SKM-1 treated with dmso at 0.1 percent for 144 hours (cell line): Measurements from ENCODE around the gene RPL10.

Source experiments
- DNase-seq: peaks from one replicate; lab custom pipeline; 2025; ENCODE audit not compliant: unreplicated experiment; lab: John Stamatoyannopoulos, UW

Gene RPL10

DNA sequence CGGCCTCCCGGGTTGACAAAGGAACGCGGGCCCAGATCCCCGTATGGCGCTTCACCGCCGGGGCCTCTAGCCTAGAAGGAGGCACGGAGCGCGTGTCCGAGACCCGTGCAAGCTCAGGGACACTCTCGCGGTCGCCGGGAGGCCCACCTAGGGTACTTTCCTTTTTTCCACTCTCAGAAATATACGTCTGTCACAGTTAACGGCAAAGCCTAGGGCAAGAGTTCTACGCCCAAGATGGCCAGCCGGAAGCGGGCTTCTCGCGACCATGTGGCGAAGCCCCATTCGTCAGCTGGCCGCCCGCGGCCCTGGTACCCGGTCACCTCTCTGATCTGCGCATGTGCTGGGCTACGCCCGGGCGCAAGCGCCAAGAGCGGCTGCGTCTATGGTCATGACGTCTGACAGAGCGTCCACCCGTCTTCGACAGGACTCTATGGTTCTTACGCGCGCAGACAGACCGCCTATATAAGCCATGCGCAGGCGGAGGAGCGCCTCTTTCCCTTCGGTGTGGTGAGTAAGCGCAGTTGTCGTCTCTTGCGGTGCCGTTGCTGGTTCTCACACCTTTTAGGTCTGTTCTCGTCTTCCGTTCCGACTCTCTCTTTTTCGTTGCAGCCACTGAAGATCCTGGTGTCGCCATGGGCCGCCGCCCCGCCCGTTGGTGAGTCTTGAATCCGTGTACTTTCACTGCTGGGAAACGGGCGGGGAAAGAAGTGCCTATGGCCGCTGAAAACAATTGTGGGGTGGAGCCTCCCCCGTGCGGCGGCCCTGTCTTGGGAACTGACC, at the start of gene RPL10:
RPL10 (plus strand) TSS at position 490 of the 780 bp plus-strand sequence; CDS start at position 633, 143 bp downstream.
- peak; percentile 79 for DNase-seq

- no peak for DNase-seq
Observed at GRCh38 chrX:154348646-154349358, 49.4 kb upstream of the RPL10 start.

DNA sequence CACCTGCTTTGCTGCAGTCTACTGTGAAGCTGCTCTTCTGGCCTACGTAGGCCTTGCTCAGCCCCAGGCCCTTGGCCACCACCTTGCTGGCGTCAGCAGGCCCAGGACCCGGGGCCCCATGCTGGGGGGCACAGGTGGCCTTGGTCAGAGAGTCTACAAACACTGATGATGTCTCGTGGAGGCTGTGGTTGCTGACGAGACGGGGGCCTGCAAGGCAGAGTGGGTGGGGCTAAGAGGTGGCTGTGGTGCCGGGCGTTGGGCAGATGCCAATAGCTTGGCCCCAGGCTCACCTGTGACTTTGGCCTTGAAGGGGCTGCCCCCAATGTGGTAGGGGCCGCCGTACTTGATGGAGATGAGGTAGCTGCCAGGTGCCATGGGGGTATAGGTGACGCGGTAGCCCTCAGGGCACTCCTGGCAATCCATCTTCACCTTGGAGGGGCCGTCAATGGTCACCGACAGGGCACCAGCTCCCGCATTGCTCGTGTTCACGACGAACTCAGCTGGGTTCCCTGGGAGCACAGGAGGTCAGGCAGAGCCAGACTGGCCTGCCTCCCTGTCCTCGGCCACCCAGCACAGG, 48.7 kb upstream of the RPL10 start:
- DNase-seq = no peak

GRCh38 chrX:154349979-154350378, 48.2 kb upstream of the RPL10 start:
- no peak for DNase-seq

- DNase-seq = no peak
Observed at GRCh38 chrX:154350429-154351182, 47.6 kb upstream of the RPL10 start.

DNA sequence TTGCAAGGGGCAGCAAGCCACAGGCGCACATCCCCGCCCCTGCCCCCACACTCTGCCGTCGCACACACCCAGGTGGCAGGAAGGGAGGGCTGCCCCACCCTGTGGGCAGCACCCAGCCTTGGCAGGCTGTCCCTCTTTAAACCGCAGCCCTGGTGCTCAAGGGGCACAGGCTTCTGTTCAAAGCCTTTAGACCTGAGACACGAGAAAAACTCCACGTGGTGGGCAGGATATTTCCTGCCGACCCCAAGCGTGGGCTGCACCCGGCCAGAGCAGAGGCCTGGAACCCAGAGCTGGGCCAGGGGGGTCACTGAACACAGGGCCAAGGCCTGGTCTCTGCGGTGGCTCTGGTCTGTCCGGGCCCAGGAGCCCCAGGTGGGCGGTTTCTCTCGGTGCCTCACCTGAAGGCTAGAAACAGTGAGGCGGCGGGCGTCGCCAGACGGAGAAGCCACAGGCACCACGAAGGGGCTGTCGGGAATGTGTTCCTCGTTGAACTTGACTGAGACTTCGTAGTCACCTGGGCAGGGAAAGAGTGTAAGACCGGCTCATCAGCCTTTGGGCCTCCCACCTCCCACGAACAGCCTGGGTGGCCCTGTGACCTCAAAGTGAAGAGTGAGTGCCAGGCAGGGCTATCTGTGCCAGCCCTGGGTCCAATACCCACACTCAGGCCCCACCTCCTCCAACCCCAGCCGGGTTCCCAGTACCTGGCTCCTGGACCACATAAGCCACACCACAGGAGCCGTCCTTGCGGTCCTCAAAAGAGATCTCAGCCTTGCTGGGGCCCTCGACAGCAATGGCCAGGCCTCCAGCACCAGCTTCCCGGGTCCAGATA, 46.8 kb upstream of the RPL10 start:
- DNase-seq = no peak

GRCh38 chrX:154352012-154352401, 46.2 kb upstream of the RPL10 start:
- no peak for DNase-seq

- DNase-seq = no peak
Observed at GRCh38 chrX:154352466-154352865, 45.7 kb upstream of the RPL10 start.

DNA sequence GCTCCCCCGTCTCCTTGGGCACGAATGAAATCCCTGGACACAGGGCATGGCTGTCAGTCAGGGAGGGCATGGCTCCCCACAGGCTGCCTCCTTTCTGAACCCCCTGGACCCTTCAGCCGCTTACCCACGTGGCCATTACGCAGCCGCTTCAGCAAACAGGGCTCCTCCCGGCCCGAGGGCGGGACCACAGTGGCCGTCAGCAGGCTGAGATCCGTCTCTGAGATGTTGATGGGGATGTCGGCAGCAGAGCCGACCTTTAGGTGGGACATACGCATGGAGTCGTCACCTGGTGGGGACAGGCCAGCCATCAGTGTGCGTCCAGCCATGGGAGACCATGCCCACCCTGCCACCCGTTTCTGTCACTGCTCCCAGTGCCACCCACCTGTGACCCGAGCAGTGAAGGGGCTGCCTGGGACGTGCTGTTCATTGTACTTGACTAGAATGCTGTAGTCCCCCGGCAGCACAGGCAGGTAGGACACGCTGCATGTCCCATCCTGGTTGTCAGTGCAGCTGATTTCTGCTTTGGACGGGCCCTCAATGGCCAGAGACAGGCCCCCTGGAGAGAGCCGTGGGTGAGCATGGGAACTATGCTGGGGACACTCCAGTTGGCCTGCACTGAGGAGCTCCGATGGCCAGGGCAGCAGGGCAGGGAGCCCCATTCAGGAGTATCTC, 44.9 kb upstream of the RPL10 start:
- DNase-seq = no peak

DNA sequence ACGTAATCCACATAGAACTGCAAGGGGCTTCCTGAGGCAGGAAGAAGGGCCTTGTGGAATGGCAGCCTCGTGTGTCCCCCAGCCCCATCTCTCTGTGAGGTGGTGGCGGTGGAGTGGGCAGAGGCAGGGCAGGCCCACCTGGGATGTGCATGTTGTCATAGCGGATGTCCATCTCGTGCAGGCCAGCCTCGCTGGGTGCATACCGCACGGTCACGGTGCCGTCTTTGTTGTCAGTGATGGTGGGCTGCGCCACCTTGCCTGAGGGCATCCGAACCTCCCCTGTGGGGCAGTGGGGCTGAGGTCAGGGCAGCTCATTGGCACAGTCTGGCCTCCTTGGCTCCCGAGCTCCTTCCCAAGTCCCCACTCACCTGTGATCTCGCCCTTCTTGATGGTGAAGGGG, 44.2 kb upstream of the RPL10 start:
- no peak for DNase-seq

- no peak for DNase-seq
Observed at GRCh38 chrX:154354516-154354915, 43.7 kb upstream of the RPL10 start.

DNA sequence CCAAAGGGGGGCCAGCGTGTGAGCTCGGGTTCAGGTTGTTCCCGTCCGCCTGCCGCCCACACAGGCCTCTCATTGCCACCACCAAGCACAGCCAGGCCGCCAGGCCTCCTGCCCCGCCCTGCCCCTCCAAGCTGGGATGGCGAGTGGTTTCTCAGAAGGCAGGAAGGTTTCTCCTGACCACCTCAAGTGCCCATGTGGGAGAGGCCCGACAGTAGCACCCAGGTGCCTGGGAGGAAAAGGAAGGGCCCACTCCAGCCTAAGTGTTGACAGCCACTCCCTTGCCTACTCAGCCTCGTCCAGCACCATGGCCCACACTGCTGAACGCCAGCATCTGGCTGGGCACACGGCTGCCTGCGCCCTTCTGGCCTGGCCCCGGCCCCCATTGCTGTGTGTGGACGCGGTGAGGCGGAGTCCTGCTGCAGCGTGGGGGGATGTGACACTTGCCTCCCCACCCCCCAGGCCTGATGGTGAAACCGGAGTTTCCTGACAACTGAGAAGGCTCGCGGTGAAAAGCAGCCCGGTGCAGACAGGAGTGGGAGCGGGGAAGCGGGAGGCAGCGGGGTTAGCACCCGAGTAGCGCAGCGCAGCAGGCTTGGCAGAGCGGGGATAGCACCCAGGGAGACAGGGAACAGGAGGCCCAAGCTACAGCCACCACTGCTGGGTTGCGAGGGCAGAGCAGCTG, 42.9 kb upstream of the RPL10 start:
- no peak for DNase-seq

DNA sequence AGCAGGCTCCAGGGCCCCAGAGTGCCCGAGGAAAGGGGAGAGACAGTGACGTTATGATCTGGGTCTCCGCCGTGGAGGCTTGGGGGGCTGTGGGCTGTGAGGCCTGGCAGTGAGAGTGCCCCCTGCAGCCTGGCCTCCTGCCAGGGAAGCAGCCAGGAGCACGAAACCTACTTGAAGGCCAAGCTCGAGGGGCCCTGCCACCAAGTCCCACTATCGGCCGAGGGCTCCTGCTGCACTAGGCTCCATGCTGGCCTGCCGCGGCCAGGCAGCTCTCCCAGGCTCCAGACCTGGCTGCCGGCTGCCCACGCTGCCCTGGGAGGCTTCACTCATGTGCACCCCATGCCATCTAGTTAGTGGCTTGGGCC, 42.4 kb upstream of the RPL10 start:
- DNase-seq = no peak

DNA sequence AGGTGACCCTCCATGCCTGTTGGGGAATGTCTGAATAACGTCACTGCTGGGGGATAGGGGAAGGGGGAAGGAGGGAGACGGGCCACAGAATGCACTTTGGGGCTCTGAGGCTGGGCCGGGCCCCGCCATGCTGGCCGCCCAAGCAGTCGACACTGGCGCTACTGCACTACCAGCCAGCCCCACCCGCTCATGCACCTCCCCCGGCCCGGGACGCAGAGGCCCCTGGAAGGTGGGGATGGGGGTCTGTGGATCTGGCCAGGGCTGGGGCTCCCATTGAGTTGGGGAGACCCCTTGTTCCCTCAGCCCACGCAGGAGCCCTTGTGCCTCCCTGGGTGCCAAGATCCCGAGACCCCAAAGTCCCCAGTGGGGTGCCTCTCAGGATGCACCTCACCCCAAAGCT, 41.6 kb upstream of the RPL10 start:
- no peak for DNase-seq

- DNase-seq = no peak
Observed at GRCh38 chrX:154357205-154357604, 41.0 kb upstream of the RPL10 start.

DNA sequence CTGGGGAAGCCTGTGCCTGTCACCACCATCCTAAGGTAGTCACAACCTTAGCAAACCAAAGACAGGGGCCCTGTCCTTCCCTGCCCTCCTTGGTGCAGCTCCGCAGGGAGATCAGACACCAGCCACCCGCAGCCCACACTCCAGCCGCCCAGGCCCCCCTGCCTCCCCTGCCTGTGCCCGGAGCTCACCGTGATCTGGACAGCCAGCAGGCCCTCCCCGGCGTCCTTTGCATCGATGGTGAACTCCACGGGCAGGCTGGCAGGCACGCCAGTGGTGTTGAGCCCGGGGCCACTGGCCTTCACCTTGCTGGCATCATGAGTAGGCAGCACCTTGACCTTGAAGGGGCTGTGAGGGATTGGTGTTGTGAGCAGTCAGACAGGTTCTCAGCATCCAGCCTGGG, 40.2 kb upstream of the RPL10 start:
- no peak for DNase-seq

GRCh38 chrX:154358829-154359228, 39.3 kb upstream of the RPL10 start:
- no peak for DNase-seq

GRCh38 chrX:154359362-154360154, 38.6 kb upstream of the RPL10 start:
- no peak for DNase-seq
